NCI-H146 (cell line): ENCODE results near the gene C1orf159.
"Not testable (repeated sequence)": the region's sequence is repeated elsewhere in the genome, so short reads cannot be mapped to it uniquely, and the experiment has no call there.

Experiments used
- DNase-seq: peaks from one replicate; lab custom pipeline; 2025; lab: John Stamatoyannopoulos, UW

C1orf159 gene

DNA sequence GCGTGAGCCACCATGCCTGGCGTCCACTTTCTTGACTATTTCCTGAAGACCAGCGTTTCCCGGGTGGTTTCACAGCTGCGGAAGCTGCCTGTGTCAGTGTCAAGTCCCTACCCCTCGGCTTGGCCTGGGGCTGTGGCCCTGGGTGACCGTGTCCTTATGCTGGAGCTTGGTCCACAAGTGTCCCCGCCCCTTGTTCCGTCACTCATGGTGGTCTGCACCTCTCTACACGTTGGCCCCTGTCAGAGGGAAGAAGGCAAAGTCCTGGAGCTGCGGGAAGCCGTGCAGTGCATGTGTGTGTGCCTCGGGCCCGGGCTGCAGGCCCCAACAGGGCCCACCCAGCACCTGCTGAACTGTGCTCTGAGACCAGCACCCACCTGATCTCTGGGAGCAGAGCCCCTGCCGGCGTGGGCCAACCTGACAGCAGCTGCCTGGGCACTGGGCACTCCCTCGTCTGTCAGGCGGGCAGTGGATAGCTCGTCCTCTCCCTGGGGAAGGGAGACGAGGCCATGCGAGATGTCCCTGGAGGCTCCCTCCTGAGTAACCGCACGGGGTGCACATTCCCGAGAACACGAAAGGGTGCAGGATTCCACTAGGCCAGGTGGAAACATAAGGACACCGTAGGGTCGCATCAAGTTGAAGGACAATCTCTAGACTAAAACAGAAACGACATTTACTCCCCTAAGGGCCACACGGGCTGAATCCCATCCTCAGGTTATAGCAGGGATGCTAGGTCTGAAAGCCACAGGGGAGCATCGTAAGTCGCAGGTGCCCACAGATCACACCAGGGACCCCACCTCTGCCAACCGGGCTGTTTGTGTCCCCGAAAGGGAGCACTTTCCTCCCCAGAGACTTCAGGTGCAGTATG is 2.4 kb upstream of the C1orf159 start:
- no peak for DNase-seq

DNA sequence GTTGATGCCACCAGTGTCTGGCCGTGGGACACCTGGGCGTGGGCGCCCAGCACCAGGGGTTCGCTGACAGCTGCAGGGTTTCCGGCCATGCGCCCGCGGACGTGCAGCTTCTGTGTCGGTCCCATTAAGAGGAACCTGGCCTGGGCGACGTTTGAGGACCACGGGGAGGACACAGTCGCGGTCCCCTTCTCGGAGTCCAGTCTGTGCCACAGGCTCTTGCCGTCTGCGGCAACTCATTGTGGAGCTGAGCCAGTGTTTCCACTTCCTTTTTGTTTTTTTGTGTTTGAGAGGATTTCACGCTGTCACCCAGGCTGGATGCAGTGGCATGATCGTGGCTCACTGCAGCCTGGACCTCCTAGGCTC is 1.6 kb upstream of the C1orf159 start:
- DNase-seq = no peak

DNA sequence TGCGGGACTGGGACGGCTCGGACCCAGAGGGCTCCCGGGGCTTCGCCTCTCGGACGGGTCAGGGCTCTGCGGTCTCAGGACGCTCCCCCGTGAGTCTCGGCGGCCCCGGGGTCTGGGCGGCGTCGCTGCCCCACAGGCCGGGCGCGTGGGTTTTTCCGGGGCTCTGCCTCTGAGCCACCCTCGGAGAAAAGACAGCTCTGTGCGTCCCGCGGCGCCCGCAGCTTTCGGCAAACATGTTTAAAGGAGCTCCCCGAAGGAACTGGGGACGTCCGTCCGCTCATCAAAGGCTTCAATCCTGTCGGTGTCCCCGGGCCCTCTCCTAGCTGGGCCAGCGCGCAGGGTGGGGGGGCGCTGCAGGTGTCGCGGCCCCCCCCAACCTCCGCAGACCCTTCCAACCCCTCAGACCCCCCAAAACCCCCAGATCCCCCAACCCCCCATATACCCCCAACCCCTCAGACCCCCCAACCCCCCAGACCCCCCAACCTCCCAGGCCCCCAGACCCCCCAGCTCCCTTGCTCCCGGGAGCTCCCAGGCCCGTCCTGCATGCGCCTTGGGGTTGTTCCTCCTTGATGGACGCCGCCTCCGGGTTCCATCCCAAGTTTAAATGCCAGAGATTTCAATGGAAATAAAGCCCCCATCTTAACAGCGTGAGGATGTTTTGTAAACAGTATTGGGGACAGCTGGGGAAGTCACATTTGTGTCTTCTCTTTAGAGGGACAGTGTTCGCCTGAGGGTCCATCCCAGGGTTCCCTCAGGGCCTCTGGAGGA is 996 bp upstream of the C1orf159 start:
- DNase-seq = no peak

DNA sequence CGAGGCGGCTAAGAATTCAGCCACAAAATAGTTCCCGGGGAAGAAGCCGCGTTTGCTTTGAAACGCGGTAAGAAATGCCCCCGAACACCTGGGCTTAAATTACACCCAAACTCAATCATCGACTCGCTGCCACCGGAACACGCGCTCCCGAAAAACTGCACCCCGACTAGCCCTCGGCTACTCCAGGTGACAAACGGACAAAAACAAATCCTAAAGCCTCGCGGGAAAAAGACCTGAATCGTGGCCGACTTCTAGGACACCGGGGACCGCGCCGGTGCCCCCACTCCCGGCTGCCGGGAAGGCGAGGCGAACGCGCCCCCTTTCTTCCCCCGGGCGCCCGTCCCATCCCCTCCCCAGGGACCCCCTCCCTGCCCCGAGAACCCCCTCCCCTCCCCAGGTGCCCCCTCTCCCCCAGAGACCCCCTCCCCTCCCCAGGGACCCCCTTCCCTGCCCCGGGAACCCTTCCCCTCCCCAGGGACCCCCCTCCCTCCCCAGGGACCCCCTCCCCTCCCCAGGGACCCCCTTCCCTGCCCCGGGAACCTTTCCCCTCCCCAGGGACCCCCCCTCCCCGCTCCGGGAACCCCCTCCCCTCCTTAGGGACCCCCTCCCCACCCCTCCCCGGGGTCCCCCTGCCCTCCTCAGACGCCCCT is 628 bp downstream of the C1orf159 start:
- no peak for DNase-seq

DNA sequence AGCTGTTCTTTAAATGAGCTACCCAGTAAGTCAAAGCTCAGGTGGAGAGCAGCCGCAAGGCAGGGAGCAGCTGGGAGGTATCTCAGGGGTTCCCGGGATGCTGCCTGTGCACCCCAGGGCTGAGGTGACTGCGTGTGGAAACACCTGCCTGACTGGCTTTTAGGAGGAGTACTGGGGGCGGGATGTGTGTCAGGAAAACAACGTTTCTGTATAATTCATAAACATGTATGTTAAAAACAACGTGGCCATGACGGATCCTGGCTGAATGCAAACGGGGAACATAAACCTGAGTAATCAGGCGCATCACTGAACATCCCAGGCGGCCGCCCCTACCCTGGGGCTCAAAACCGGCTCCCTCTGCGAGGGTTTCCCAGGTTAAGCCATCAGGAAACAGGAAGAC is 1.5 kb downstream of the C1orf159 start:
- no peak for DNase-seq

DNA sequence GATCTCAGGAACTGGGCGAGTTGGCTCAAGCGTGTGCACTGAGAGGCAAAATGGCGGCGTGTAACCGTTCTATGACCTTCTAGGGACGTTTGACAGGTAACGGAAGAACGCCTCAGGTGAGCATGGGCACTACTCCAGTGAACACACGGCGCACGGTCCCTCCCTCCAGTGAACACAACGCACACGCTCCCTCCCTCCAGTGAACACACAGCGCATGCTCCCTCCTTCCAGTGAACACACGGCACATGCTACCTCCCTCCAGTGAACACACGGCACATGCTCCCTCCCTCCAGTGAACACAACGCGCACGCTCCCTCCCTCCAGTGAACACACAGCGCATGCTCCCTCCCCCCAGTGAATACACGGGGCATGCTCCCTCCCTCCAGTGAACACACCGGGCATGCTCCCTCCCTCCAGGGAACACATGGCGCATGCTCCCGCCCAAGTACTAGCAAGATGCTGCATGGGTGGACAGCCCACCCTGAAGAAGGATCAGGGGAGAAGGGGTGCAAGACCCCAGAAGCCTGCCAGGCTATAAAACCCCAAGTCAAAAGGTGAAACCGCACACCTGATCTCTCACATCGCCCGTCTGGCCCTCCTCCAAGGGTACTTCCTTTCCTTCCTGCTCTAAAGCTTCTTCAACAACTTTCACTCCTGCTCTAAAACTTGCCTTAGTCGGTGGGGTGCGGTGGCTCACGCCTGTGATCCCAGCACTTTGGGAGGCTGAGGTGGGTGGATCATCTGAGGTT is 3.5 kb downstream of the C1orf159 start:
- no peak for DNase-seq

DNA sequence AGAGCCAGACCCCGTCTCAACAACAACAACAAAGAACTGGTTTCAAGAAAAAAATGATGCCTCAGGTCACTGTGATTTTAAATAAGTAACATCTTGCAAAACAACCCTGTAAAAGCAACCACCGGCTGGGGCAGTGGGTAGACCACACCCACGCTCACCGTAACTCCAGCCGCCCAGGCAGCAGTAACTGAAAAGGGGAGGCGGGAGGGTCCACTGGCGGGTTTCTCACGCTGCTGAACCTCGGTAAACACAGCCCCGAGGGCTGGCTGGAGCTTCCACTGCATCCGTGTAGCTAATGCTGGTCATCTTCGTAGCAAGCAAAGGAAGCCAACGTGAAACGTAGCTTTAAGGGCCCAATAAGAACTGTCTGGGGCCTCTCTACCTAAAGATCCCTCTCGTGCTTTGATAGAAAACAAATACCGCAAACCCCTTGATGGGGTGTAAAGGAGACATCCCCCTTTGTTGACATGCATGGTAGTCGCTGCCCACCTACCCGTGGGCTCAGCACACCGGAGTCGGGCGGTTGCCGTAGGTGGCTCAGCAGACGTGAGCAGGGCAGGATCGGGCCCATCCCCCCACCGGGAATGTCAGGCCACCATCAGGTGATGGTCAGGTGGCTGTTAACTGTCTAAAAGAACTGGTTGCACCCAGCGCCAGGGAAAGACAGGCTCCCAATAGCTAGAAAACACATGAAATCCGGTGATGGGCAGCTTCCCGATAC is 4.2 kb downstream of the C1orf159 start:
- no peak for DNase-seq

DNA sequence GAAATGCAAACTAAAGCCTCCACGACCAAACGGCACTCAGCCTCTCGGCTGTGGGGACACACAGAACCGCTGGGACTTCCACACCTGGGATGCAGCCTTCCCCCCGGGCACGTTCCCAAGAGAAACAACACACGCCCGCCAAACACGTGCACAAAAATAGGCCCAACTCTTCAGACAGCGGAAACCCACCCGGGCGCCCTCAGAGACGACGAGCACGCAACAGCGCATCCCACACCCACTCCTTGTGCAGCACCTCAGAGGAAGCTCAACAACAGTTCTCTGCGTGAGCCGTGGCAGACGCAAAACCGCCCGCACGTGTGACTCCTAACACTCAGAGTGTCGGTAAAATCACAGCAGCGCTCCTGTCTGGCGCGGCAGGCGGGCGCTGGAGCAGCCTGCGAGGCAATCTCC is 5.3 kb downstream of the C1orf159 start:
- no peak for DNase-seq

DNA sequence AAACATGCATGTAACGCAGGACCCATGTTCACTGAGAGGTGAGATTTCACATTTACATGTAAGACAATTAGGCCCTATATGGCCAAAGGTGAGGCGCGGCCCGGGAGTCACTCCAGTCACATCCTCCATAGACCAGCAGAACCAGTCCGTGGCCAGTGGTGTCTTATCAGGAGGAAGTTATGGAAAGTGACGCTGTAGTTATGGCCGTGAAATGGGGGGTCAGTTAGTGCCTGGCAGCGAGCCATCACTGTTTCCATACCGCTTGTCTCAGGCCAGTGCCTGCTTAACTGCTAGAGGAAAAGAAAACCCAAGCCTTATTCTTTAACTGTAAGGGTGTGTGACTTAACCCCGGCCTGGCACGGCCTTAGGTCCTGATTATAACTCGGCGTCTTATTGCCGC is 6.1 kb downstream of the C1orf159 start:
- DNase-seq = no peak

DNA sequence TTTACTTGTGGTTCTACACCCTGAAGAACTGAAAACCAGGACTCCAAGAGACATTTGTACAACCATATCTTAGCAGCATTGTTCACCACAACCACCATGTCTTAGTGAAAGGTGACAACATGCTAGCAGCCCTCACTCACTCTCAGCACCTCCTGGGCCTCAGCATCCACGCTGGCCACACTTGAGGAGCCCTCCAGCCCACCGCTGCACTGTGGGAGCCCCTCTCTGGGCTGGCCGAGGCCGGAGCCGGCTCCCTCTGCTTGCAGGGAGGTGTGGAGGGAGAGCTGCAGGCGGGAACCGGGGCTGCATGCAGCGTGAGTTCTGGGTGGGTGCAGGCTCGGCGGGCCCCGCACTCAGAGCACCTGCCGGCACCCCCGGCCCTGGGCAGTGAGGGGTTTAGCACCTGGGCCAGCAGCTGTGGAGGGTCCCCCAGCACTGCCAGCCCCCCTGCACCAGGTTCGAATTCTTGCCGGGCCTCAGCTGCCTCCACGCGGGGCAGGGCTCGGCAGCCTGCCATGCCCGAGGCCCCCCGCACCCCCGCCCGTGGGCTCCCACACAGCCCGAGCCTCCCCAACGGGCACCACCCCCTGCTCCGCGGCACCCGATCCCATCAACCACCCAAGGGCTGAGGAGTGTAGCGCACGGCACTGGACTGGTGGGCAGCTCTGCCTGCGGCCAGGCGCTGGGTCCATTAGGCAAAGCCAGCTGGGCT is 9.2 kb downstream of the C1orf159 start:
- DNase-seq = no peak

DNA sequence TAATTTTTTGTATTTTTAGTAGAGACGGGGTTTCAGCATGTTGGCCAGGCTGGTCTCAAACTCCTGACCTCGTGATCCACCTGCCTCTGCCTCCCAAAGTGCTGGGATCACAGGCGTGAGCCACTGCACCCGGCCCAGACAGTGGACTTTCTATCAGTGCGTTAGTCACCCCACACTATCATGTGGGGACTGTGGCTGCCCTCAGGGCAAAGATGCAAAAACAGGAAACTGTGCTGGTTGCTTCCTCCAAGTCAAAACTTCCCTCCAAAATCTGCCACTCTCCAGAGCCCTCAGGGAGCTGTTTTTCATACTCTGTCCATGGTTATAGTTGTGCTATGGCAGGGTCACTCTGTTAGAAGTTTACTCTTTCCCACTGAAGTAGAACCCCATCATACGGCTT is 11.7 kb downstream of the C1orf159 start:
- DNase-seq = not testable (repeated sequence)

DNA sequence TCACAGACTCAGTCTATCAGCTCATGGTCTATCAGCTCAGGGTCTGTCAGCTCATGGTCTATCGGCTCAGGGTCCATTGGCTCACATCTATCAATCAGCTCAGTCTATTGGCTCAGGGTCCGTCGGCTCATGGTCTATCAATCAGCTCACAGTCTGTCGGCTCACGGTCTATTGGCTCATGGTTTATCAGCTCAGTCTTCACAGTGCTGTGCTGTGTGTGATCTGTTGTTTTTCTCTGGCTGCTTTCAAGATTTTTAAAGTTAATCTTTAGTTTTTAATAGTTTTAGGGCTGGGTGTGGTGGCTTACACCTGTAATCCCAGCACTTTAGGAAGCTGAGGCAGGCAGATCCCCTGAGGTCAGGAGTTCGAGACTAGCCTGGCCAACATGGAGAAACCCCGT is 14.4 kb downstream of the C1orf159 start:
- no peak for DNase-seq

DNA sequence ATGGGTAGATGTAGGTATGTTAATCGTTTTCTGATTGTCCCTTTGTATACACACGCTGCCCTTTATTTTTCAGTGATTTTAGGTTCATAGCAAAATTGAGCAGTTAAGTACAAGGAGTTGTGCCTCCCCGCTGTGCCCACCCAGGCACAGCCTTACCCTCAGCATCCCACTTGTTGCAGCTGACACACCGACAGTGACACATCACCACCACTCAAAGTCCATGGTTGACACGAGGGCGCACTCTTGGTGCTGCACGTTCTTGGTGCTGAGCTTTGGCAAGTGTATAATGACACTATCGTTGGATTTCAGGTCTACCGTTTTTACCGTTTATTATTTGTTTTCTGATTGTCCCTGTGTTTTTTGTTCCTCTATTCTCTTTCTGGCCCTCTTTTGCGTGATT is 15.6 kb downstream of the C1orf159 start:
- no peak for DNase-seq

DNA sequence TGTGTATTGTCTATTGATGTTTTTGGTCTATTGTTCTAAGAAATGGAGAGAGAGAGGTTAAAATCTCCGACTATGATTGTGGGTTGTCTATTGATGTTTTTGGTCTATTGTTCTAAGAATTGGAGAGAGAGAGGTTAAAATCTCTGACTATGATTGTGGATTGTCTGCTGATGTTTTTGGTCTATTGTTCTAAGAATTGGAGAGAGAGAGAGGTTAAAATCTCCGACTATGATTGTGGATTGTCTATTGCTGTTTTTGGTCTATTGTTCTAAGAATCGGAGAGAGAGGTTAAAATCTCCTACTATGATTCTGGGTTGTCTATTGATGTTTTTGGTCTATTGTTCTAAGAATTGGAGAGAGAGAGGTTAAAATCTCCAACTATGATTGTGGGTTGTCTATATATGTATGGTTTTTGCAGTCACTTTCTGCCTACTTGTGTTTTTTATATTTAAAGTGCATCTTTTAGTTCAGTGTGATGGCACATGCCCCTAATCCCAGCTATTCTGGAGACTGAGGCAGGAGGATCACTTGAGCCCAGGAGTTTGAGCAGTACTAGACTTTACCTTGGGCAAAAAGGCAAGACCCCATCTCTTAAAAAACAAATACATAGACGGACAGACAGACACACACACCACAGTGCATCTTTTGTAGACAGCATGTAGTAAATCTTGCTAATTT is 16.2 kb downstream of the C1orf159 start:
- no peak for DNase-seq

DNA sequence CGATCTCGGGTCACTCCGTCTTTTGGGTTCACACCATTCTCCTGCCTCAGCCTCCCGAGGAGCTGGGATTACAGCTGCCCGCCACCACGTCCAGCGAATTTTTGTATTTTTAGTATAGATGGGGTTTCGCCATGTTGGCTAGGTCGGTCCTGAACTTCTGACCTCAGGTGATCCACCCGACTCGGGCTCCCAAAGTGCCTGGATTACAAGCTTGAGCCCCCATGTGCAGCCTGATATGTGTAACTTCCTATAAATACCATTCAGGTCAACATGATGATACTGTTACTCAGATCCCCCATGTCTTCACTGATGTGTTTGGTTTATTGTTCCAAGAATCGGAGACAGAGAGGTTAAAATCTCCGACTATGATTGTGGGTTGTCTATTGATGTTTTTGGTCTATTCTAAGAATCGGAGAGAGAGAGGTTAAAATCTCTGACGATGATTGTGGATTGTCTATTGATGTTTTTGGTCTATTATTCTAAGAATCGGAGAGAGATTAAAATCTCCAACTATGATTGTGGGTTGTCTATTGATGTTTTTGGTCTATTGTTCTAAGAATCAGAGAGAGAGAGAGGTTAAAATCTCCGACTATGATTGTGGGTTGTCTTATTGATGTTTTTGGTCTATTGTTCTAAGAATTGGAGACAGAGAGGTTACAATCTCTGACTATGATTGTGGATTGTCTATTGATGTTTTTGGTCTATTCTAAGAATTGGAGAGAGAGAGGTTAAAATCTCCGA is 17.0 kb downstream of the C1orf159 start:
- DNase-seq = no peak

DNA sequence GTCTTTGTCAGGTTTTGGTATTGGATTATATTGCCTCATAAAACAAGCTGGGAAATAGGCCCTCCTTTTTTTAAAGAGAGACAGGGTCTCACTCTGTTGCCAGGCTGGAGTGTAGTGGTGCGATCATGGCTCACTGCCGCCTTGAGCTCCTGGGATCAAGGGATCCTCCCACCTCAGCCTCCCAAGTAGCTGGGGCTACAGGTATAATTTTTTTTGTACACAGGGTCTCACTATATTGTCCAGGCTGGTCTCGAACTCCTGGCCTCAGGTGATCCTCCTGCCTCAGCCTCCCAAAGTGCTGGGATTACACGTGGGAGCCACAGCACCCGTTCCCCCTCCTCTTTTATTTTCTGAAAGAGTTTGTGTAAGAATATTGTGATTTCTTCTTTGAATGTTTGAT is 19.8 kb downstream of the C1orf159 start:
- DNase-seq = not testable (repeated sequence)

DNA sequence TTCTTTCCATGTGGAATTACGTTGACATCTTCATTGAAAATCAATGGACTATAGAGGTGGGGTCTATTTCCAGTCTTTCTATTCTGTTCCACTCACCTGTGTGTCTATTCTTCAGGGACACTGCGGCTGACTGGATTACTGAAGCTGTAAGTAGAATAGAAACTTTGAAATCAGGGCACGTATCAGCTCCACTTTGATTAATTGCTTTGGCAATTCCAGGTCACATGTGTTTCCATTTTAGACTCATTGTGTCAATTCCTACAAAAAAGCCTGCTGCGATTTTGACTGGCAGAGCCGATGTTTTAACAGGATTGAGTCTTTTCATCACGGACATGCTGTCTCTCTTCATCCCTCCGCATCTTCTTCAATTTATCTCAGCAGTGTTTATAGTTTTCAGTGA is 20.9 kb downstream of the C1orf159 start:
- DNase-seq = no peak

DNA sequence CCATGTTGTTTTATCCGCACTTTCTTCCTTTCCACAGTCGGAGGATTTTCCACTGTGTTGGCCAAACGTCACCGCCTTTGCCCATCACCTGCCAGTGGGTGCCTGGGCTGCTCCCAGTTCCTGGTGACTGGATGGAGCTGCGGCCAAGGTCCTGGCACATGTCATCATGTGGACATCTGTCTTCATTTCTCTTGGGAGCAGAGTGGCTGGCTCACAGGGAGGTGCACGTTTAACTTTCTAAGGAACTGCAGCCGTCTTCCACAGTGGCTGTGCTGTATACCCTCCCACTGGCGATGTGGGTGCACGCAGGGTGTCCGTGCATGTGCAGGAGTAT is 22.3 kb downstream of the C1orf159 start:
- no peak for DNase-seq

DNA sequence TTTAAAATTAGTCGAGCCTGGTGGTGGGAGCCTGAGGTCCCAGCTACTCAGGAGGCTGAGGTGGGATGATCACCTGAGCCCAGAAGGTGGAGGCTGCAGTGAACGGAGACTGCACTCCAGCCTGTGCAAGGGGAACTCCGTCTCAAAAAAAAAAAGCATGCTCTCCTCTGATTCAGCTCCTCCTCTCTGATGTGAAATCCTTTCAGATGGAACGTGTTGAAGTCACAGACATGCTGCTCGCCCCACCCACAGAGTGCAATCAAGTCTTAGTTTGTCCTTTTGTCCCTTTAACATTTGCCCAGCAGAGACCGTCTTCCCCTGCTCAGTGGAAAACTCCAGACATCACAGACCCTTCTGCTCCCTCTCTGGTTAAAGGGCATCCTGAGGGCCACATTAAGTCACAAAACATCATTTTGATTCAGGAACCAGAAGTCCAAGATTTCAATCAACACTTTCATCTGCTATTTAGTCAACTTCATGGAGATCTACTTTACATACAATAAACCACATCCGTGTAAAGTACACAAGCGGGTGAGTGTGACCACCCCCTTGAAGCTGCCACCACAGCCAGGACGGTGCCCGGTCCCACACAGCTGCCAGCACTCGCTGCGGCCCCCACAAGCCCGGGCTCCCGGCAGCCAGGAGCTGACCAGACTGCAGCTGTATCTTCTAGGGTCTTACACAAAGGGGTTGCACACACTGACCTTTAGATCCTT is 22.8 kb downstream of the C1orf159 start:
- no peak for DNase-seq
